ENCODE data around the gene GLIS2.

Gene GLIS2

DNA sequence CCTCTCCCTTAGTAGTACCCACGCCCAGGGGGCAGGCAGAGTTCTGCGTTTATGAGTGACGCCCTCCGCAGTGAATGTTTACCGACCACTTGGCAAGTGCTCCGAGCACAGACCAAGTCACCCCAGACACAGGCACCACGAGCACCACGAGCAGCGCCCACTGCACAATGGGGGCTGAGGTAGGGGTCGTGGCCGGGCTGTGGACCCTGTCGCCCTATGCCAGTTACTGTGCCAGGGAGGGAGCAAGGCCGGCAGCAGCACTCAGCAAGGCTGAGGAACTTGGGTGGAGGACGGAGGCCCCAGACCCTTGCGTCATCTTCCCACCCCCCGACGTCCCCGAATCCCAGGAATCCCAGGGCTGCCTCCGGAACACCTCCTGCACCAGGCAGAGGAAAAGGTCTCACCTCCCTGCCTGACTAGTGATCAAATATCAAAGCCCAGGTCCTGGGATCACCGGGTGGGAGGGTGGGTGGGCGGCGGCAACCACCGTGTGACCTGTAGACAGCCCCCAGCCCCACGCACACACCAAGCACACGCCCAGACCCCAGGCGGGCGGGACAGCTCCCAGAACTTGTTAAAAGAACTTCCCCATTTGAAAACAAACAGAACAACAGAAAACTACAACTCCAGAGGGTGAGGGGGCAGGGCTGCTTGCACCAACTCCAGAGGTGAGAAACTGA lies 61.2 kb downstream of the GLIS2 start:
- DNase-seq (ENCODE audit: low spot score): no peak

GRCh38 chr16:4377573-4378154 lies 61.8 kb downstream of the GLIS2 start:
- TF ChIP-seq, protein P1, sequence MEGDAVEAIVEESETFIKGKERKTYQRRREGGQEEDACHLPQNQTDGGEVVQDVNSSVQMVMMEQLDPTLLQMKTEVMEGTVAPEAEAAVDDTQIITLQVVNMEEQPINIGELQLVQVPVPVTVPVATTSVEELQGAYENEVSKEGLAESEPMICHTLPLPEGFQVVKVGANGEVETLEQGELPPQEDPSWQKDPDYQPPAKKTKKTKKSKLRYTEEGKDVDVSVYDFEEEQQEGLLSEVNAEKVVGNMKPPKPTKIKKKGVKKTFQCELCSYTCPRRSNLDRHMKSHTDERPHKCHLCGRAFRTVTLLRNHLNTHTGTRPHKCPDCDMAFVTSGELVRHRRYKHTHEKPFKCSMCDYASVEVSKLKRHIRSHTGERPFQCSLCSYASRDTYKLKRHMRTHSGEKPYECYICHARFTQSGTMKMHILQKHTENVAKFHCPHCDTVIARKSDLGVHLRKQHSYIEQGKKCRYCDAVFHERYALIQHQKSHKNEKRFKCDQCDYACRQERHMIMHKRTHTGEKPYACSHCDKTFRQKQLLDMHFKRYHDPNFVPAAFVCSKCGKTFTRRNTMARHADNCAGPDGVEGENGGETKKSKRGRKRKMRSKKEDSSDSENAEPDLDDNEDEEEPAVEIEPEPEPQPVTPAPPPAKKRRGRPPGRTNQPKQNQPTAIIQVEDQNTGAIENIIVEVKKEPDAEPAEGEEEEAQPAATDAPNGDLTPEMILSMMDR (IDR thresholded peaks at IDR 0.05; ENCODE audit: borderline replicate concordance, control extremely low read depth, extremely low read depth, insufficient read depth, missing control alignments): no peak
- no peak for DNase-seq (ENCODE audit: low spot score)
- in situ Hi-C loops (cut with MboI; ENCODE audit: low sequenced_read_pairs, unreplicated experiment): no loop called here

More for the DNA sequence above, 61.2 kb downstream of the GLIS2 start:
- in situ Hi-C loops (cut with MboI; ENCODE audit: low sequenced_read_pairs, unreplicated experiment): no loop called here
- TF ChIP-seq, protein P1 (IDR thresholded peaks at IDR 0.05; ENCODE audit: borderline replicate concordance, control extremely low read depth, extremely low read depth, insufficient read depth, missing control alignments): no peak

- DNase-seq (ENCODE audit: low spot score): no peak
- TF ChIP-seq, protein P1 (IDR thresholded peaks at IDR 0.05; ENCODE audit: borderline replicate concordance, control extremely low read depth, extremely low read depth, insufficient read depth, missing control alignments): no peak
- in situ Hi-C loops (cut with MboI; ENCODE audit: low sequenced_read_pairs, unreplicated experiment): no loop called here
These were observed 62.3 kb downstream of the GLIS2 start for GRCh38 chr16:4378161-4378666.

- DNase-seq (ENCODE audit: low spot score): no peak
- TF ChIP-seq, protein P1 (IDR thresholded peaks at IDR 0.05; ENCODE audit: borderline replicate concordance, control extremely low read depth, extremely low read depth, insufficient read depth, missing control alignments): no peak
- in situ Hi-C loops (cut with MboI; ENCODE audit: low sequenced_read_pairs, unreplicated experiment): no loop called here
These were observed 63.3 kb downstream of the GLIS2 start for GRCh38 chr16:4378999-4379690.

DNA sequence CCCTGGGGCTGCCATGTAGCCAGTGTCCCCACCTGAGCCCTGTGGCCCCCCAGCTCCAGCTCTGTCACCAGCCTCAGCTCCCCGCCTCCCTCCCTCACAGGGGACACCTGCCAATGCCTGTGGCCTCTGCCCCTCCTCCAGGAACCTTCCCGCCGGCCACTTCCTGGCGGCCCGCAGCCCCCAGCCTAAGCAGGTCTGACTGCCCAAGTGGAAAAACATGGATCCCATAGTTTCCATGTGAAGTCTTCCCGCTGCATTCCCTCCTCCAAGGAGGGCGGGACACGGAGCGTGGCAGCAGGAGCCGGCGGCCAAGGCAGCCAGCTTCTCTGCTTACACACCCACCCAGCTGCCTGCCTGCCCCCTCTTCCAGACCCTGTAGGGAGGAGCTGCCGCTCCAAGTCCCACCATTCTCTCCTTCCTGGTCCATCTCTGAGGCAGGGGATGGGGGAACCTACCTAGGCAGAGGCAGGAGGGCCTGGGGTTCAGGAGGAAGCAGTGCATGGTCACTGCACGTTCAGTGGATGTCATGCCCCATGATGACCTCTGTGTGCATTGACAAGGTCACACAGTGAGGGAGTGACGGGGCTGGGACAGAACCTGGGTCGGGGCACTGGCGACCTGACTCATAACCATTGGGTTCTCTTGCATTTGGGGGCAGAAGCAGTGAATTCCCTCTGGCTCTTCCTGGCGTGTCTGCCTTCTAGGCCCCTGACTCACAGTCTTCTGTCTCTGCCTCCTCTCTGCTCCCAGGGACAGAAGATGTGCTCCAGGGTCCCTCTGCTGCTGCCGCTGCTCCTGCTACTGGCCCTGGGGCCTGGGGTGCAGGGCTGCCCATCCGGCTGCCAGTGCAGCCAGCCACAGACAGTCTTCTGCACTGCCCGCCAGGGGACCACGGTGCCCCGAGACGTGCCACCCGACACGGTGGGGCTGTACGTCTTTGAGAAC lies 64.5 kb downstream of the GLIS2 start:
- TF ChIP-seq, protein P1 (IDR thresholded peaks at IDR 0.05; ENCODE audit: borderline replicate concordance, control extremely low read depth, extremely low read depth, insufficient read depth, missing control alignments): no peak
- no peak for DNase-seq (ENCODE audit: low spot score)
- in situ Hi-C loops (cut with MboI; ENCODE audit: low sequenced_read_pairs, unreplicated experiment): no loop called here

Data from GM13976 (cell line).